Prostate gland (tissue), 2 donors: ENCODE results near the gene C16orf96. TPM values are rescaled to one million over a fixed set of nuclear protein-coding genes. Genes with fewer than 3 reads are reported as not detected.

ENCODE experiments used
- DNase-seq: peaks from one replicate; pipeline ENCODE4 v3.0.0-alpha.2; 2019; ENCODE audit warnings: low spot score
- H3K27ac ChIP-seq, 2 donors: fragments of 200-600 bp; sonication (generic); 2 replicates each; pipeline ENCODE4 v1.5.1; 2017 to 2019
- H3K27me3 ChIP-seq: fragments of 200-600 bp; sonication (generic); replicated peaks from 2 replicates; pipeline ENCODE4 v1.5.1; 2019; ENCODE audit not compliant: insufficient read depth
- H3K36me3 ChIP-seq, 2 donors: fragments of 200-600 bp; sonication (generic); 1 replicate in 1 of 2; 2 replicates in 1 of 2; pipeline versions ENCODE4 v1.5.1 to v1.8.1; 2017 to 2019
- H3K4me1 ChIP-seq: fragments of 200-600 bp; sonication (generic); replicated peaks from 2 replicates; pipeline ENCODE4 v1.5.1; 2019
- H3K4me3 ChIP-seq, 2 donors: fragments of 200-600 bp; sonication (generic); 2 replicates each; pipeline ENCODE4 v1.5.1; 2017 to 2019
- H3K9me3 ChIP-seq: fragments of 200-600 bp; sonication (generic); 2 replicates; pipeline ENCODE4 v1.5.1; 2017
- POLR2A ChIP-seq: fragments of 450-650 bp; IDR thresholded peaks from one replicate; pipeline ENCODE4 v1.6.1; 2016; ENCODE audit warnings: antibody characterized with exemption, mild to moderate bottlenecking
- POLR2AphosphoS5 ChIP-seq: sonication (generic); formaldehyde crosslinking; IDR thresholded peaks from one replicate; pipeline ENCODE4 v1.6.1; 2017; ENCODE audit warnings: antibody characterized with exemption
- WGBS: methylation state at CpG from one replicate; pipeline ENCODE4 v1.1.5; 2018; 5-methylcytosine and 5-hydroxymethylcytosine counted together
- intact Hi-C: fragments of 100-400 bp; cut with DNase I; formaldehyde crosslinking; loops from one replicate; pipeline ENCODE4 v1.14.2; 2022
- total RNA-seq, 2 donors: library from RNA; depleted of rRNA; stranded (reverse); fragments of >200 nt; gene quantifications; one replicate each; pipeline ENCODE4 v1.1.0, GENCODE V29; 2016
- TF ChIP-seq, protein P1 (sequence below), 4 experiments: fragments of 200-600 bp in 2 of 4; fragments of 450-650 bp in 2 of 4; sonication (generic) in 2 of 4; IDR thresholded peaks; 1 replicate in 3 of 4; 2 replicates in 1 of 4; pipeline ENCODE4 v1.5.1; 2016 to 2019; ENCODE audit warnings: antibody characterized with exemption in 4 of 4, mild to moderate bottlenecking in 2 of 4, moderate library complexity in 2 of 4

The C16orf96 gene
- total RNA-seq, 2 donors from 2014 or later: 0.27 to 3.8 TPM

DNA sequence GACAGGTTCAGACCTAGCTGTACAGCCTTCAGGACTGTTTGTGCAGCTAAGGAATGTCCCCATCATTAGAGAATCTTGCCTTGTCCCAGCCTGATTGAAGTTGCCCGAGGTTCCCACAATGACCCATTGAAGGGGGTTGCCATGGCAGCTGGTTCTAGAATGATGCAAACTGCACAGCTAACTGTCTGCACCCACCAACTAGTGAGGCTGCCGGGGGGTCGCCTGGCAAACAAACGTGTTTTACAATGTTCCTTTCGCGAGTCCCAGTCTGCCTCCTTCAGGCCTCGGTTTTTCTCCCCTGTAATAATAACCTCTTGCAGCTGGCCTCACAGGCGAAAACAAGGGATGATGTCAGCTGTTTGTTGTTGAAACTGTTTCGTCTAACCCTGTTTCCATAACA lies 5.5 kb downstream of the C16orf96 start:
- Histone ChIP-seq H3K9me3 (no peaks in the 10 kb centered on the region), H3K4me1 (no peaks in the 10 kb centered on the region), H3K4me3 (no peak overlapping the region), H3K27ac (no peak overlapping the region), H3K27me3 (no peaks in the 10 kb centered on the region), H3K36me3 (no peaks in the 10 kb centered on the region)
- intact Hi-C loops: no loop called here
- TF ChIP-seq, protein P1, sequence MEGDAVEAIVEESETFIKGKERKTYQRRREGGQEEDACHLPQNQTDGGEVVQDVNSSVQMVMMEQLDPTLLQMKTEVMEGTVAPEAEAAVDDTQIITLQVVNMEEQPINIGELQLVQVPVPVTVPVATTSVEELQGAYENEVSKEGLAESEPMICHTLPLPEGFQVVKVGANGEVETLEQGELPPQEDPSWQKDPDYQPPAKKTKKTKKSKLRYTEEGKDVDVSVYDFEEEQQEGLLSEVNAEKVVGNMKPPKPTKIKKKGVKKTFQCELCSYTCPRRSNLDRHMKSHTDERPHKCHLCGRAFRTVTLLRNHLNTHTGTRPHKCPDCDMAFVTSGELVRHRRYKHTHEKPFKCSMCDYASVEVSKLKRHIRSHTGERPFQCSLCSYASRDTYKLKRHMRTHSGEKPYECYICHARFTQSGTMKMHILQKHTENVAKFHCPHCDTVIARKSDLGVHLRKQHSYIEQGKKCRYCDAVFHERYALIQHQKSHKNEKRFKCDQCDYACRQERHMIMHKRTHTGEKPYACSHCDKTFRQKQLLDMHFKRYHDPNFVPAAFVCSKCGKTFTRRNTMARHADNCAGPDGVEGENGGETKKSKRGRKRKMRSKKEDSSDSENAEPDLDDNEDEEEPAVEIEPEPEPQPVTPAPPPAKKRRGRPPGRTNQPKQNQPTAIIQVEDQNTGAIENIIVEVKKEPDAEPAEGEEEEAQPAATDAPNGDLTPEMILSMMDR (IDR thresholded peaks at IDR 0.05): no peak
- no peak for TF ChIP-seq POLR2A
- no peak for TF ChIP-seq POLR2AphosphoS5
- no peak for DNase-seq
- WGBS: 52% methylated on average over 9 of the region's 9 CpGs

DNA sequence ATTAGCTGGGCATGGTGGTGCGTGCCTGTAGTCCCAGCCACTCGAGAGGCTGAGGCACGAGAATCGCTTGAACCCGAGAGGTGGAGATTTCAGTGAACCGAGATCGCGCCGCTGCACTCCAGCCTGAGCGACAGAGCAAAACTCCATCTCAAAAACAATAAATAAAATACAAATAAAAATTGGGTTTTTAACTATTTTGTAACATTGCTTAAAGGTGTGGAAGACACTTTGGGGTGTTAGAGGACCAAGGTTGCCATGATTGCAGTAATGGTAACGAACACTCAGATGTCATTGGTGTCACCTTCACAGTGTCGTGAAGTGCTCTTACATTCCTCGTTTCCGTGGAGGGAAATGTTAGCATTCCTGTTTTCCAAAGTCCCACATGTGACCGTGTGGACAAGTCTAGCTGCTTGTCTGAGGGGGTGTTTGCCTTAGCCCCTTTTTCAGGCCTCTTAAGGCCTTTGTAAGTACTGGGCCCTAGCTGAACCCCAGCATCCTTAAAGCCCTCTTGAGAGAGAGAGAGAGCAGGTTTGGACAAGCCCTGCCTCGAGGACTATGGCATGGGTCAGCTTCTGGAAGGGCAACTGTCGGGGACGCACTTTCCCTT lies 8.6 kb downstream of the C16orf96 start:
- TF ChIP-seq, protein P1 (IDR thresholded peaks at IDR 0.05): no peak
- no peak for TF ChIP-seq POLR2A
- TF ChIP-seq POLR2AphosphoS5: no peak
- Histone ChIP-seq H3K4me3 (no peak overlapping the region), H3K27me3 (no peaks in the 10 kb centered on the region), H3K36me3 (no peaks in the 10 kb centered on the region), H3K9me3 (no peaks in the 10 kb centered on the region), H3K27ac (no peak overlapping the region), H3K4me1 (no peaks in the 10 kb centered on the region)
- no peak for DNase-seq
- 84% methylated on average over 18 of the region's 18 CpGs for WGBS
- intact Hi-C loops: no loop called here

DNA sequence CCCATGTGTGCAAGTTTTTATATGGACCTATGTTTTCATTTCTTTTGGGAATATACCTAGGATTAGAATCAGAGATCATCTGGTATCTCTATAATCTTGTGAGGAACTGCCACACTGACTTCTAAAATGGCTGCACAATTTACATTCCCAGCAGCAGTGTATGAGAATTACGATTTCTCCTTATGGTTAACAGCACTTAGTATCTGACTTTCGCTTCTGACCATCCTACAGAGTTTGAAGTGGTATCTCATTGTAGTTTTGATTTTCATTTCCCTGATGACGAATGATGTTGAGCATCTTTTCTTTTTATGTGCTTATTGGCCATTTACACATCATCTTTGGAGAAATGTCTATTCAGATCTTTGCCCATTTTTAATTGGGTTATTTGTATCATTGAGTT lies 10.0 kb downstream of the C16orf96 start:
- intact Hi-C loops: no loop called here
- no peaks in the 10 kb centered on the region for H3K9me3 ChIP-seq
- no peaks in the 10 kb centered on the region for H3K27me3 ChIP-seq
- H3K36me3 ChIP-seq: no peaks in the 10 kb centered on the region
- WGBS: 81% methylated on average over 3 of the region's 3 CpGs
- no peaks in the 10 kb centered on the region for H3K4me1 ChIP-seq
- DNase-seq: no peak
- H3K4me3 ChIP-seq: no peak overlapping the region
- TF ChIP-seq POLR2AphosphoS5 (no peak), POLR2A (no peak)
- TF ChIP-seq, protein P1 (IDR thresholded peaks at IDR 0.05): no peak
- H3K27ac ChIP-seq: no peak overlapping the region

DNA sequence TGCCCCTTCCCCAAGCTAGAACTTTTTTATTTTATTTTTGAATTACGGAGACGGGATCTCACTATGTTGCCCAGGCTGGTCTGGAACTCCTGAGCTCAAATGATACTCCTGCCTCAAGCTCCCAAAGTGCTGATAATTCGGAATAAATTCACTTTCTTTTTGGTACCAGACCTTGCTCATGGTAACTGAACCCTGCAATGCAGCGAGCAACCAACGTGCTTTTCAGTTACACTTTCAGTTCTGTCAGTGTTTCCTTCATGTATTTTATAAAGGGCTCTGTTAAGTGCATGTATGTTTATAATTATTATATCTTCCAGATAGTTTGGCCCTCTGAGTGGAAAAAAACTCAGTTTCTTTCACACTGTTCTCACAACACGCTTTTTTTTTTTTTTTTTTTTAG lies 13.9 kb downstream of the C16orf96 start:
- Histone ChIP-seq H3K9me3 (no peaks in the 10 kb centered on the region), H3K27ac (no peak overlapping the region), H3K27me3 (no peaks in the 10 kb centered on the region), H3K36me3 (no peaks in the 10 kb centered on the region), H3K4me1 (no peaks in the 10 kb centered on the region), H3K4me3 (no peak overlapping the region)
- WGBS: 82% methylated on average over 6 of the region's 6 CpGs
- no peak for DNase-seq
- TF ChIP-seq, protein P1 (IDR thresholded peaks at IDR 0.05): no peak
- TF ChIP-seq POLR2AphosphoS5 (no peak), POLR2A (no peak)
- intact Hi-C loops: no loop called here

DNA sequence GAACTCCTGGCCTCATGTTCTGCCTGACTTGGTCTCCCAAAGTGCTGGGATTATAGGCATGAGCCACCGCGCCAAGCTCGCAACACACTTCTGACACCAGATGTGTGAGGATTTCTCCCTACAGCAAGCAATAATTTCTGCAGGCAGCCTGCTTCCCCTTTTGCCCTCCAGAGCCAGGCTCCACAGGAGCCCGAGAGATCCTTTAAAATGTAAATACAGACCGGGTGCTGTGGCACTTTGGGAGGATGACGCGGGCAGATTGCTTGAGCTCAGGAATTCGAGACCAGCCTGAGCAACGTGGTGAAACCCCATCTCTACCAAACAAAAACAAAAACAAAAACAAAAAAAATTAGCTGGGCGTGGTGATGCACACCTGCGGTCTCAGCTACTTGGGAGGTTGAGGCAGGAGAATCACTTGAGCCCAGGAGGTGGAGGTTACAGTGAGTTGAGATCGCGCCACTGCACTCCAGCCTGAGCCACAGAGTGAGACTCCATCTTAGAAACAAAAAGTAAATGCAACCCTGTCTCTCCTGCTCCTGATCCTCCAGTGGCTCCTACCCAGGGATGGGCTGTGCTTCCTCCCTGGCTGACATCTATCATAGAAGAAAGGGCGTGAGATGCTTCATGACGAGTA lies 14.7 kb downstream of the C16orf96 start:
- H3K4me1 ChIP-seq: no peaks in the 10 kb centered on the region
- TF ChIP-seq POLR2AphosphoS5 (no peak), POLR2A (no peak)
- TF ChIP-seq, protein P1 (IDR thresholded peaks at IDR 0.05): no peak
- no peak overlapping the region for H3K27ac ChIP-seq
- 86% methylated on average over 15 of the region's 15 CpGs for WGBS
- H3K27me3 ChIP-seq: no peaks in the 10 kb centered on the region
- H3K9me3 ChIP-seq: no peaks in the 10 kb centered on the region
- H3K4me3 ChIP-seq: no peak overlapping the region
- DNase-seq: no peak
- H3K36me3 ChIP-seq: no peaks in the 10 kb centered on the region
- intact Hi-C loops: no loop called here
